HEK293 (cell line): ENCODE data around the gene EIF1.

ENCODE experiments used
- CTCF ChIA-PET: fragments of 350-600 bp; formaldehyde crosslinking; extraction: SDS; loops from one replicate; lab custom pipeline; 2021; ENCODE audit warnings: antibody characterized with exemption; lab: Yijun Ruan, JAX
- POLR2A ChIA-PET: fragments of 300-600 bp; formaldehyde crosslinking; extraction: SDS; loops from one replicate; lab custom pipeline; 2020; ENCODE audit warnings: antibody characterized with exemption, inconsistent platforms; lab: Yijun Ruan, JAX
- H3K27ac ChIP-seq: fragments of 200-500 bp; sonication (Bioruptor generic); 2 replicates; pipeline ENCODE4 v1.5.1; 2014; ENCODE audit warnings: low read depth, low read length, control low read depth, inconsistent platforms; ENCODE audit errors: extremely low read depth
- H3K36me3 ChIP-seq, 2 experiments: fragments of 200-500 bp in 1 of 2; sonication (Bioruptor generic) in 1 of 2; 1 replicate in 1 of 2; 2 replicates in 1 of 2; pipeline ENCODE4 v1.5.1; 2014 to 2017; ENCODE audit warnings: inconsistent platforms in 2 of 2, low read length in 2 of 2; ENCODE audit not compliant: control insufficient read depth in 2 of 2, insufficient read depth in 1 of 2
- H3K4me1 ChIP-seq: fragments of 200-500 bp; sonication (Bioruptor generic); 2 replicates; pipeline ENCODE4 v1.5.1; 2014; ENCODE audit warnings: mild to moderate bottlenecking, low read length, inconsistent platforms; ENCODE audit not compliant: control insufficient read depth, insufficient read depth
- H3K4me3 ChIP-seq: 2 replicates; pipeline ENCODE4 v1.5.1; 2011; ENCODE audit warnings: low read depth, mild to moderate bottlenecking, control low read depth, low read length, moderate library complexity
- H3K9me3 ChIP-seq: fragments of 200-500 bp; sonication (Bioruptor generic); 2 replicates; pipeline ENCODE4 v1.5.1; 2014; ENCODE audit warnings: low read depth, low read length, inconsistent platforms; ENCODE audit not compliant: control insufficient read depth, insufficient read depth
- BCL11A ChIP-seq: fragments of 450-650 bp; formaldehyde crosslinking; IDR thresholded peaks from 2 replicates; pipeline ENCODE4 v1.5.1; 2016; ENCODE audit warnings: low read depth, missing biosample characterization, missing genetic modification characterization
- BCL11B ChIP-seq: fragments of 450-650 bp; formaldehyde crosslinking; IDR thresholded peaks from 2 replicates; pipeline ENCODE4 v1.5.1; 2016; ENCODE audit warnings: low read depth, missing biosample characterization, missing genetic modification characterization
- GLIS1 ChIP-seq: fragments of 450-650 bp; formaldehyde crosslinking; IDR thresholded peaks from 2 replicates; pipeline ENCODE4 v1.5.1; 2016; ENCODE audit warnings: missing biosample characterization, missing genetic modification characterization
- KLF1 ChIP-seq: fragments of 450-650 bp; formaldehyde crosslinking; IDR thresholded peaks from 2 replicates; pipeline ENCODE4 v1.5.1; 2016; ENCODE audit warnings: missing biosample characterization, missing genetic modification characterization
- PRDM2 ChIP-seq: fragments of 450-650 bp; formaldehyde crosslinking; IDR thresholded peaks from 2 replicates; pipeline ENCODE4 v1.5.1; 2016; ENCODE audit warnings: missing biosample characterization, missing genetic modification characterization, borderline replicate concordance
- SCRT2 ChIP-seq: fragments of 450-650 bp; formaldehyde crosslinking; IDR thresholded peaks from 2 replicates; pipeline ENCODE4 v1.5.1; 2016; ENCODE audit warnings: missing biosample characterization, missing genetic modification characterization
- ZBTB48 ChIP-seq: fragments of 450-650 bp; formaldehyde crosslinking; IDR thresholded peaks from 2 replicates; pipeline ENCODE4 v1.5.1; 2016; ENCODE audit warnings: missing biosample characterization, missing genetic modification characterization
- ZEB2 ChIP-seq: fragments of 450-650 bp; formaldehyde crosslinking; IDR thresholded peaks from 2 replicates; pipeline ENCODE4 v1.5.1; 2016; ENCODE audit warnings: missing biosample characterization, missing genetic modification characterization
- ZFP37 ChIP-seq: fragments of 450-650 bp; formaldehyde crosslinking; IDR thresholded peaks from 2 replicates; pipeline ENCODE4 v1.5.1; 2016; ENCODE audit warnings: missing biosample characterization, missing genetic modification characterization
- ZFP41 ChIP-seq: fragments of 450-650 bp; formaldehyde crosslinking; IDR thresholded peaks from 2 replicates; pipeline ENCODE4 v1.5.1; 2016; ENCODE audit warnings: missing biosample characterization, missing genetic modification characterization, borderline replicate concordance
- ZNF112 ChIP-seq: fragments of 450-650 bp; formaldehyde crosslinking; IDR thresholded peaks from 2 replicates; pipeline ENCODE4 v1.5.0; 2017; ENCODE audit warnings: missing biosample characterization, missing genetic modification characterization
- ZNF221 ChIP-seq: fragments of 450-650 bp; formaldehyde crosslinking; IDR thresholded peaks from 2 replicates; pipeline ENCODE4 v1.5.1; 2017; ENCODE audit warnings: missing biosample characterization, missing genetic modification characterization, borderline replicate concordance
- ZNF23 ChIP-seq: fragments of 450-650 bp; formaldehyde crosslinking; IDR thresholded peaks from 2 replicates; pipeline ENCODE4 v1.5.1; 2016; ENCODE audit warnings: missing biosample characterization, missing genetic modification characterization, borderline replicate concordance
- ZNF248 ChIP-seq: fragments of 450-650 bp; formaldehyde crosslinking; IDR thresholded peaks from 2 replicates; pipeline ENCODE4 v1.5.1; 2017; ENCODE audit warnings: missing biosample characterization, missing genetic modification characterization
- ZNF341 ChIP-seq: fragments of 450-650 bp; formaldehyde crosslinking; IDR thresholded peaks from 2 replicates; pipeline ENCODE4; 2016; ENCODE audit warnings: low read depth, missing biosample characterization, missing genetic modification characterization
- ZNF747 ChIP-seq: fragments of 450-650 bp; formaldehyde crosslinking; IDR thresholded peaks from 2 replicates; pipeline ENCODE4 v1.5.1; 2016; ENCODE audit warnings: missing biosample characterization, missing genetic modification characterization
- ZSCAN30 ChIP-seq: fragments of 450-650 bp; IDR thresholded peaks from 2 replicates; pipeline ENCODE4 v1.5.1; 2018; ENCODE audit warnings: missing biosample characterization, mild to moderate bottlenecking, missing genetic modification characterization, moderate library complexity

The EIF1 gene

DNA sequence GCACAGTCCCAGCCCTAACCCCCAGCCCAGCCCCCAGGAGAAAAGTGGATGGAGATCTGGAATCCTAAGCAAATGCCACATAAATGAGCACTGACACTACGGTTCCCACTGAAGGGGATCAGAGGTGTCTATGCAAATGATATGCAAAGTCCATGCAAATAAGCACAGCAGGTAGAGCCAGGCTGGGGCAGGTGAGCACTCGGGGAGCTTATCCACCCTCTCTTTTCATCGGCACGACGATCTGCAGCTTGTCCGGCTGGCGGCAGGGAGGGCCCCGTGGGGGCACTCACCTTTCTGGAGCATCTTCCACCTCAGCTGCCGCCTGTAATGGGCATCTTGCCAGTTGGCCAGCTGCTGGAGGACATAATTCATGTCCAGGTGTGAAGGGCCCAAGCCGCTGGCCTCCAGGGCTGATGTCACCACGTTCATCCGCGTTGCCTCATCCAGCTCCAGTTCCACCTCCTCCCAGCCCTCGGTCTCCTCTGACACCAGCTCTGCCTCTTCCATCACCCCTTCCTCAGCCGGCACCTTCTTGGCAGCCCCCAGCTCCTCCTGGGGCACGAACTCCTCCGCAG lies 35.9 kb downstream of the EIF1 start:
- ChIA-PET POLR2A (interaction anchor here (0.6 to 4.9 kb wide), 5 partner anchors 10 to 1259 kb away, joined by 4 to 28 read pairs (median 9); partner anchors contain the start of genes EIF1 and HAP1), CTCF (interaction anchor here (0.5 to 1.4 kb wide), 4 partner anchors 29 to 331 kb away, joined by 3 to 5 read pairs (median 4); no protein-coding TSS in a partner anchor)
- Histone ChIP-seq H3K9me3 (no peaks in the 10 kb centered on the region), H3K4me1 (no peaks in the 10 kb centered on the region), H3K36me3 (no peaks in the 10 kb centered on the region), H3K4me3 (no peak overlapping the region), H3K27ac (no peak overlapping the region)
- TF ChIP-seq ZNF248 (tag by site-specific recombination) (no peak), KLF1 (tag by site-specific recombination) (no peak), GLIS1 (tag by site-specific recombination) (no peak), BCL11B (tag by site-specific recombination) (no peak), ZNF341 (tag by site-specific recombination) (0 out of 2 replicates have a peak, but pooled peaks have one; percentile 5), ZEB2 (tag by site-specific recombination) (no peak)

DNA sequence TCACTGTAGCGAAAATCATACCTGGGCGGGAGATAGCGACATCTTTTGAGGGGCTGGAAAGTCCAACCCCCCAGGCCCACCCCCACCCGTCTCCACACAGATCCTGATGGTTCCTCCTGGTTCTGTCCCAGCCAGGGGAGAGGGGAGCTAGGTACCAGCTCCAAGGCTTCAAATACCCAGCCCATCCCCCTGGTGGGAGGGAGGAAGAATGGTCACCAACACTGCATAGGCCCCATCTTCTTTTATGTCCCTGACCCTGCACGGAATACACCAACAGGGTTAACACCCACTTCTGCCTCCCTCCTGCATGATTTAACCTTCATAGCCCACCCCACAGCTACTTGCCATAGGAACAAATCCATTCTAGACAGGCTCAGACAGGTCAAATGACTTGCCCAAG lies 36.4 kb downstream of the EIF1 start:
- Histone ChIP-seq H3K4me3 (no peak overlapping the region), H3K4me1 (no peaks in the 10 kb centered on the region), H3K9me3 (no peaks in the 10 kb centered on the region), H3K27ac (no peak overlapping the region), H3K36me3 (no peaks in the 10 kb centered on the region)
- no peak for TF ChIP-seq PRDM2 (tag by site-specific recombination)
- POLR2A ChIA-PET, result interaction anchor here (1.5 to 4.9 kb wide), 3 partner anchors 9 to 36 kb away, joined by 8 to 28 read pairs (median 21); partner anchors contain the start of genes EIF1 and HAP1
- CTCF ChIA-PET, result interaction anchor here (0.5 to 1.4 kb wide), 5 partner anchors 29 to 480 kb away, joined by 3 to 5 read pairs (median 3); no protein-coding TSS in a partner anchor

DNA sequence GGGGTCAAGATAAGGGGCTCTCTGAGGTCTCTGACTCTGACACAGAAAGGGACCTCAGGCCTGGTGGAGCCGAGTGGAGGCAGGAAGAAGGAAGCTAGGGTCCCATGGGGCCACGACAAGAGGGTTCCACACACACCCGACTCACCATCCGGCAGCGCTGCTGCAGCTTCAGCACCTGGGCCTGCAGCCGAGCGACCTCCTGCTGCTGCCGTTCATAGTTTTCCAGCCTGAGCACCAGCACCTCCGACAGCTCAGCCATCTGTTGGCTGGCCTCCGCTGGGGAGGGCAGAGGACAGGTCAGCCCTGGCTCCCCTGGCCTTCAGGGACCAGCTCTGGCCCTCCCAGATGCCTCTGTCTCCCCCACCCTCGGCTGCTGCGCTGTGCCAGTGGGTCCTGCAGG lies 39.4 kb downstream of the EIF1 start:
- Histone ChIP-seq H3K36me3 (peaks cover 0 to 6% of the 10 kb centered on the region in 2 experiments; a peak in 1 of 3 replicates), H3K4me1 (no peaks in the 10 kb centered on the region)
- no peak for TF ChIP-seq ZNF221 (tag by site-specific recombination)
- TF ChIP-seq ZSCAN30 (tag by site-specific recombination), result no peak
- no peak for TF ChIP-seq SCRT2 (tag by site-specific recombination)
- no peak for TF ChIP-seq ZNF112 (tag by site-specific recombination)
- no peak for TF ChIP-seq ZNF23 (tag by site-specific recombination)
- no peak for TF ChIP-seq BCL11A (tag by site-specific recombination)
- TF ChIP-seq ZFP37 (tag by site-specific recombination), result no peak
- TF ChIP-seq ZBTB48 (tag by site-specific recombination), result no peak
- TF ChIP-seq ZFP41 (tag by site-specific recombination), result no peak
- TF ChIP-seq ZNF747, result no peak
- TF ChIP-seq, all 188 proteins: peak for 0
- H3K27ac ChIP-seq, result no peak overlapping the region
- ChIA-PET POLR2A (interaction anchor here (1.1 to 2.0 kb wide), 3 partner anchors 9 to 58 kb away, joined by 4 to 6 read pairs (median 5); partner anchors contain the start of gene JUP), CTCF (interaction anchor here (0.5 to 1.6 kb wide), 2 partner anchors 9 to 232 kb away, joined by 3 to 5 read pairs; no protein-coding TSS in a partner anchor)
- no peak overlapping the region for H3K4me3 ChIP-seq
- H3K9me3 ChIP-seq, result no peaks in the 10 kb centered on the region
